Sigmoid colon (tissue), 4 donors: ENCODE data around the gene DRD1.

Experiments used
- EP300 ChIP-seq, 4 donors: sonication (generic); formaldehyde crosslinking; IDR thresholded peaks; one replicate each; pipeline ENCODE4 v1.6.1; 2017; ENCODE audit warnings: antibody characterized with exemption in 4 of 4
- POLR2A ChIP-seq, 2 donors: fragments of 450-650 bp; IDR thresholded peaks; one replicate each; pipeline ENCODE4 v1.6.1; 2016; ENCODE audit warnings: antibody characterized with exemption in 2 of 2, mild to moderate bottlenecking in 2 of 2, moderate library complexity in 2 of 2
- POLR2AphosphoS5 ChIP-seq, 4 donors: sonication (generic); formaldehyde crosslinking; IDR thresholded peaks; one replicate each; pipeline ENCODE4 v1.6.1; 2017; ENCODE audit warnings: antibody characterized with exemption in 4 of 4
- TF ChIP-seq, protein P1 (sequence below), 4 experiments: fragments of 450-650 bp in 3 of 4; fragments of 200-600 bp in 1 of 4; IDR thresholded peaks; one replicate each; pipeline ENCODE4 v1.5.1; 2016 to 2019; ENCODE audit warnings: antibody characterized with exemption in 4 of 4, mild to moderate bottlenecking in 3 of 4, moderate library complexity in 2 of 4

DNA sequence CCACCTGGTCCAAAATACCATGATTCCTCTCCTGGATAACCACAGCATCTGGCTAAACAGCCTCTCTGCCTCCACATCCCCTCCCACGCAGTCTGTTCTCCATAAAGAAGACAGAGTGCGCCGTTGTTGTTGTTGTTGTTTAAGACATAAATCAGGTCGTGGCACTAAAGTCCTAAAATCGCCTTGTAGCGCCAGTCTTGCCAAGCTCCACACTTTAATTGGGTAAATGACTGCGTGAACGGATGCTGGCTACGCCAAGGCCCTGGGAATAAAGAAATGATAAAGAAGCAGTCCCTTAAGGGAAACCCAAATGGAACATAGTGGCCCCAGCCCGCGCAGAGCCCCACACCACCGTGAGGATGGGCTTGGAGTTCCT is 34.0 kb upstream of the DRD1 start:
- TF ChIP-seq, protein P1, sequence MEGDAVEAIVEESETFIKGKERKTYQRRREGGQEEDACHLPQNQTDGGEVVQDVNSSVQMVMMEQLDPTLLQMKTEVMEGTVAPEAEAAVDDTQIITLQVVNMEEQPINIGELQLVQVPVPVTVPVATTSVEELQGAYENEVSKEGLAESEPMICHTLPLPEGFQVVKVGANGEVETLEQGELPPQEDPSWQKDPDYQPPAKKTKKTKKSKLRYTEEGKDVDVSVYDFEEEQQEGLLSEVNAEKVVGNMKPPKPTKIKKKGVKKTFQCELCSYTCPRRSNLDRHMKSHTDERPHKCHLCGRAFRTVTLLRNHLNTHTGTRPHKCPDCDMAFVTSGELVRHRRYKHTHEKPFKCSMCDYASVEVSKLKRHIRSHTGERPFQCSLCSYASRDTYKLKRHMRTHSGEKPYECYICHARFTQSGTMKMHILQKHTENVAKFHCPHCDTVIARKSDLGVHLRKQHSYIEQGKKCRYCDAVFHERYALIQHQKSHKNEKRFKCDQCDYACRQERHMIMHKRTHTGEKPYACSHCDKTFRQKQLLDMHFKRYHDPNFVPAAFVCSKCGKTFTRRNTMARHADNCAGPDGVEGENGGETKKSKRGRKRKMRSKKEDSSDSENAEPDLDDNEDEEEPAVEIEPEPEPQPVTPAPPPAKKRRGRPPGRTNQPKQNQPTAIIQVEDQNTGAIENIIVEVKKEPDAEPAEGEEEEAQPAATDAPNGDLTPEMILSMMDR (IDR thresholded peaks at IDR 0.05): no peak
- no peak for TF ChIP-seq EP300 (IDR thresholded peaks at IDR 0.05)
- no peak for TF ChIP-seq POLR2AphosphoS5 (IDR thresholded peaks at IDR 0.05)
- TF ChIP-seq POLR2A (IDR thresholded peaks at IDR 0.05): no peak
